ENCODE data around the gene ACOD1.

Gene ACOD1

GRCh38 chr13:76936763-76937162, 11.5 kb upstream of the ACOD1 start:
- Histone ChIP-seq H3K36me3 (replicated peaks; ENCODE audit: low read depth, low read length) (no peaks in the 10 kb centered on the region), H3K79me2 (ENCODE audit: low read length) (no peaks in the 10 kb centered on the region), H3K4me1 (ENCODE audit: low read length) (no peaks in the 10 kb centered on the region), H2AFZ (ENCODE audit: low read depth, low read length) (no peak overlapping the region), H4K20me1 (ENCODE audit: insufficient read depth, low read length) (no peaks in the 10 kb centered on the region), H3K4me2 (ENCODE audit: low read length) (no peak overlapping the region), H3K9ac (ENCODE audit: low read length) (no peak overlapping the region), H3K27me3 (ENCODE audit: low read depth, low read length) (no peaks in the 10 kb centered on the region), H3K9me3 (ENCODE audit: insufficient read depth, low read length) (no peaks in the 10 kb centered on the region), H3K4me3 (ENCODE audit: low read length) (no peak overlapping the region), H3K27ac (ENCODE audit: low read length) (no peak overlapping the region)
- TF ChIP-seq CTCF (IDR thresholded peaks at IDR 0.05; ENCODE audit: low read depth, low read length) = no peak
- TF ChIP-seq EZH2phosphoT487 (IDR thresholded peaks at IDR 0.05; ENCODE audit: low read depth) = no peak

GRCh38 chr13:76937281-76937820, 11.0 kb upstream of the ACOD1 start:
- Histone ChIP-seq H3K27ac (ENCODE audit: low read length) (no peak overlapping the region), H3K4me1 (ENCODE audit: low read length) (no peaks in the 10 kb centered on the region), H3K4me3 (ENCODE audit: low read length) (no peak overlapping the region), H3K4me2 (ENCODE audit: low read length) (no peak overlapping the region), H3K27me3 (ENCODE audit: low read depth, low read length) (no peaks in the 10 kb centered on the region), H3K9ac (ENCODE audit: low read length) (no peak overlapping the region), H3K79me2 (ENCODE audit: low read length) (no peaks in the 10 kb centered on the region), H3K36me3 (replicated peaks; ENCODE audit: low read depth, low read length) (no peaks in the 10 kb centered on the region), H2AFZ (ENCODE audit: low read depth, low read length) (no peak overlapping the region), H4K20me1 (ENCODE audit: insufficient read depth, low read length) (no peaks in the 10 kb centered on the region), H3K9me3 (ENCODE audit: insufficient read depth, low read length) (no peaks in the 10 kb centered on the region)
- TF ChIP-seq EZH2phosphoT487 (IDR thresholded peaks at IDR 0.05; ENCODE audit: low read depth) = no peak
- no peak for TF ChIP-seq CTCF (IDR thresholded peaks at IDR 0.05; ENCODE audit: low read depth, low read length)

- H4K20me1 ChIP-seq (ENCODE audit: insufficient read depth, low read length) = no peaks in the 10 kb centered on the region
- no peaks in the 10 kb centered on the region for H3K27me3 ChIP-seq (ENCODE audit: low read depth, low read length)
- no peaks in the 10 kb centered on the region for H3K9me3 ChIP-seq (ENCODE audit: insufficient read depth, low read length)
- no peak overlapping the region for H3K27ac ChIP-seq (ENCODE audit: low read length)
- H3K4me1 ChIP-seq (ENCODE audit: low read length) = no peaks in the 10 kb centered on the region
- H3K79me2 ChIP-seq (ENCODE audit: low read length) = no peaks in the 10 kb centered on the region
- no peak overlapping the region for H3K9ac ChIP-seq (ENCODE audit: low read length)
- TF ChIP-seq EZH2phosphoT487 (IDR thresholded peaks at IDR 0.05; ENCODE audit: low read depth) (no peak), CTCF (IDR thresholded peaks at IDR 0.05; ENCODE audit: low read depth, low read length) (no peak)
- no peak overlapping the region for H3K4me3 ChIP-seq (ENCODE audit: low read length)
- H2AFZ ChIP-seq (ENCODE audit: low read depth, low read length) = no peak overlapping the region
- H3K4me2 ChIP-seq (ENCODE audit: low read length) = no peak overlapping the region
- no peaks in the 10 kb centered on the region for H3K36me3 ChIP-seq (replicated peaks; ENCODE audit: low read depth, low read length)
Measured at GRCh38 chr13:76939215-76939614, 9.1 kb upstream of the ACOD1 start.

- Histone ChIP-seq H4K20me1 (ENCODE audit: insufficient read depth, low read length) (no peaks in the 10 kb centered on the region), H3K4me2 (ENCODE audit: low read length) (no peak overlapping the region), H3K4me3 (ENCODE audit: low read length) (no peak overlapping the region), H3K79me2 (ENCODE audit: low read length) (no peaks in the 10 kb centered on the region), H3K4me1 (ENCODE audit: low read length) (no peaks in the 10 kb centered on the region), H2AFZ (ENCODE audit: low read depth, low read length) (no peak overlapping the region), H3K27ac (ENCODE audit: low read length) (no peak overlapping the region), H3K9ac (ENCODE audit: low read length) (no peak overlapping the region), H3K27me3 (ENCODE audit: low read depth, low read length) (no peaks in the 10 kb centered on the region), H3K9me3 (ENCODE audit: insufficient read depth, low read length) (no peaks in the 10 kb centered on the region), H3K36me3 (replicated peaks; ENCODE audit: low read depth, low read length) (no peaks in the 10 kb centered on the region)
- TF ChIP-seq EZH2phosphoT487 (IDR thresholded peaks at IDR 0.05; ENCODE audit: low read depth) = no peak
Measured at GRCh38 chr13:76942363-76942762, 5.9 kb upstream of the ACOD1 start.
